Tibial nerve (tissue), 4 donors: Measurements from ENCODE around the gene DOCK2.

Experiments used
- CTCF ChIP-seq, 5 experiments: fragments of 200-600 bp in 3 of 5; fragments of 450-650 bp in 2 of 5; sonication (generic) in 3 of 5; IDR thresholded peaks; one replicate each; pipeline ENCODE4 v1.5.1; 2016 to 2019; ENCODE audit warnings: antibody characterized with exemption in 5 of 5, mild to moderate bottlenecking in 3 of 5, moderate library complexity in 2 of 5
- EP300 ChIP-seq, 2 donors: sonication (generic); formaldehyde crosslinking; IDR thresholded peaks; one replicate each; pipeline ENCODE4 v1.6.1; 2017; ENCODE audit warnings: antibody characterized with exemption in 2 of 2, mild to moderate bottlenecking in 1 of 2
- POLR2A ChIP-seq, 2 donors: fragments of 450-650 bp; IDR thresholded peaks; one replicate each; pipeline ENCODE4 v1.6.1; 2017; ENCODE audit warnings: antibody characterized with exemption in 2 of 2, mild to moderate bottlenecking in 2 of 2, moderate library complexity in 2 of 2

GRCh38 chr5:169979871-169980270, 342.8 kb downstream of the DOCK2 start:
- TF ChIP-seq CTCF (IDR thresholded peaks at IDR 0.05) = no peak
- TF ChIP-seq POLR2A (IDR thresholded peaks at IDR 0.05) = no peak
- no peak for TF ChIP-seq EP300 (IDR thresholded peaks at IDR 0.05)
